ENCODE data around the gene SOWAHA.

Gene SOWAHA

DNA sequence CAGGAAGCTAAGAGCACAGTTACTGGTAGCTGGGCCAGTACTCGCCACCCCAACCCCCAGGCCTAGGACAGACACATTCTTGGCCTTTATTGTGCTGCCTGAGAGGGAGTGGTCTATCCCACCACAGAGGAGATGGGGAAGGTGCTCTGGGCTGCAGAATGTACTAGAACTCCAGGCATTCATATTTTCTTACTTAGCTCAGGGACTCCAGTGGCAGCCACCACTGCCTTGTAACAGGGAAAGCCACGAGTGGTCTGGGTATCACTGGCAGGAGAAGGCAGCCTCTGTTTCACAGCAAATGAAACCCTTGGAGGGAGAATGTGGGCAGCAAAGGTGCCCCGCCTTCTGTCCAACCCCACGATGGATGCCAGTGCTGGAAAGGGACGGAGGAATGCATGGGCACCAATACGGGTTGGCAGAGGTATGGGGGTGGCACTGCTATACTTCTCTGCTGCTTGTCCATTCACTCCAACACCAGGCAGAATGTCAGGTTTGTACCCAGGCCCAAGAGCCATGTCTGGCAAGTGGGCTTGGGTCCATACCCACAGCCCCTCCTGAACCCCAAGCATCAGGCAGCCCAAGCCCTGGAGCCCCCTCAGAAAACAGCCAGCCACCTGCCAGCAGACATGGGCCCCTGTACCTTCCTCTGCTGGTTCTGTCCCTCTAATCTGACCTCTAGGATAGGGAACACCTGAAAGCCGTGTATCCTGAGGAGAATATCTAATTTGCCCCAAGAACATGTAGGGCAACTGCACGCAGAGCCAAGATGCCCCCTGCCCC, 40.6 kb upstream of the SOWAHA start:
- Histone ChIP-seq H3K36me3 (ENCODE audit: control insufficient read depth, low read depth, low read length) (no peaks in the 10 kb centered on the region), H3K9me3 (ENCODE audit: control insufficient read depth, low read depth, low read length) (no peaks in the 10 kb centered on the region), H3K4me3 (ENCODE audit: low read length) (no peak overlapping the region), H3K27ac (ENCODE audit: low read length) (no peak overlapping the region), H3K4me1 (ENCODE audit: control insufficient read depth, low read depth, low read length) (peaks cover 22% of the 10 kb centered on the region), H3K9ac (ENCODE audit: low read length) (no peak overlapping the region), H3K27me3 (ENCODE audit: control insufficient read depth, insufficient read depth, low read length) (peaks cover 22% of the 10 kb centered on the region)

DNA sequence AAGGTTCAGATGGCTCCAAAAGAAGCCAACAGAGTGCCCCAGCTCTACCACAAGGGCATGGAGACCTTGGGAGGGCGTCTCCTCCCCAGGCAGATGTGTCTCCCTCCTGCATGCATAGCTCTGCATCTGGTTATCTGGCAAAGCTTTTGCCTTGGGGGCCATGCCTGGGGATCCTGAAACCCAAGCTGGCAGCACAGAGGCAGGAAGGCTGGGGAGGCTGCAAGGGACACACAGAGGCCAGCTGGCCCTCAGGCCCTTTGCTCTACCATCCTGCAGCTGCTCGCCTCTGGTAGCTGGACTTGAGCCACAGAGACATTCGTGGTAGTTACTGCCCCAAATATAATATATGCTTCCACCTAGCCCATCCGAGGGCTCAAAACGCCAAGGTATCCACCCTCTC, 40.0 kb upstream of the SOWAHA start:
- H3K27ac ChIP-seq (ENCODE audit: low read length) = no peak overlapping the region
- H3K27me3 ChIP-seq (ENCODE audit: control insufficient read depth, insufficient read depth, low read length) = peaks cover 29% of the 10 kb centered on the region
- H3K4me1 ChIP-seq (ENCODE audit: control insufficient read depth, low read depth, low read length) = peaks cover 22% of the 10 kb centered on the region
- H3K9ac ChIP-seq (ENCODE audit: low read length) = no peak overlapping the region
- no peaks in the 10 kb centered on the region for H3K9me3 ChIP-seq (ENCODE audit: control insufficient read depth, low read depth, low read length)
- H3K36me3 ChIP-seq (ENCODE audit: control insufficient read depth, low read depth, low read length) = no peaks in the 10 kb centered on the region
- no peak overlapping the region for H3K4me3 ChIP-seq (ENCODE audit: low read length)

DNA sequence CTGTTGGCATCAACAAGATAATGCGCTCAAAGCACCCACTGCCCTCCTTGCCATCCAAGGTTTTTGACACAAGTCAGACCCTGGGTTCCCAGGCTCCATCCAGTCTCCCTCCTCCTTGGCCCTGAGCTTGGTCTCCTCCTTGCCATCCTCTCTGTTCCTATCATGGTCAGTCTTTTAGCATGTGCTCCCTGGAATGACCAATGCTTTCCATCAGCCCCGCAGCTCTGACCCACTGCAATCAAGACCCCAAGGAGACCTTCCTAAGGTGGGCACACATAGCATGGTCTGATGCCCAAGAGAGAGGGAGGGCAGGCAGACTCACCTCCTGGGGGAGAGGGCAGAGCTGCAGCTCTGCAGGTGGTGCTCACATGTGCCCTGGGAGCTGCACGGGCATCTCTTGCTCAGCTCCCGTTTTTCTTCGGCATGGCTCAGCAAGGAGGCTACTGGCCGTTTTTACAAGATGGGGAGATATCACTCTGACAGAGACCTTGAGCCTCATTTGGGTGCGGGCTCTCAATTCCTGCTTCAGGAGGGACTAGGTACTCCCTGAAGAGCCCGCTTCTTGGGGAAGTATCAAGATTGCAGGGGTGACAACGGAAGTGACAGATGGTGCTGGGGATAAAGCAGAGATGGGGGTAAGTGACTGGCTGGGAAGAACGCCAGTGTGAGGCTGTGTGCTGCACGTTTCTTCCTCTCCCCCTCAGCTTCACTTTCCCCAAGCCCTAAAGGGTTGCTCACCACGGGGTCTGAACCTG, 39.3 kb upstream of the SOWAHA start:
- Histone ChIP-seq H3K4me3 (ENCODE audit: low read length) (no peak overlapping the region), H3K27me3 (ENCODE audit: control insufficient read depth, insufficient read depth, low read length) (peaks cover 35% of the 10 kb centered on the region), H3K9ac (ENCODE audit: low read length) (no peak overlapping the region)

DNA sequence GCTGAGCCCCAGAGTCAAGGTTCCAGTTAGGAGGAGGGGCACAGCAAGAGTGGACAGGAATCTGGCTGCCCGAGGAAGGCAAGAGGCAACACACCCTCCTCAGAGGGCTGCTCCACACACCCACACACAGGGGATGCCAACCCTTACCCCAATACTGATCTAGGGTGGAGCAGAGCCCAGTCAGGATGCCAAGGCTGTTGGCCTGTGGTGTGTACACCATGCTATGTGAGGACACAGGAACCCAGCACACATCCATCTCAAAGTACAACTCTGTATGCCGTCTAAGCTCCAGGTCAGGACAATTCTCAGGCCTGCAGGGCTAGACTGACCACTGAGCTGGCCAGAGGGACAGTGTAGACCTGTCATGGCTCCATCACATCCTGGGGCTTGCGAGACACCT, 38.7 kb upstream of the SOWAHA start:
- Histone ChIP-seq H3K9ac (ENCODE audit: low read length) (no peak overlapping the region), H3K4me3 (ENCODE audit: low read length) (no peak overlapping the region), H3K36me3 (ENCODE audit: control insufficient read depth, low read depth, low read length) (no peaks in the 10 kb centered on the region), H3K4me1 (ENCODE audit: control insufficient read depth, low read depth, low read length) (peaks cover 22% of the 10 kb centered on the region), H3K9me3 (ENCODE audit: control insufficient read depth, low read depth, low read length) (no peaks in the 10 kb centered on the region), H3K27ac (ENCODE audit: low read length) (no peak overlapping the region), H3K27me3 (ENCODE audit: control insufficient read depth, insufficient read depth, low read length) (peaks cover 42% of the 10 kb centered on the region)

More for the DNA sequence above, 39.3 kb upstream of the SOWAHA start:
- Histone ChIP-seq H3K27ac (ENCODE audit: low read length) (no peak overlapping the region), H3K36me3 (ENCODE audit: control insufficient read depth, low read depth, low read length) (no peaks in the 10 kb centered on the region), H3K4me1 (ENCODE audit: control insufficient read depth, low read depth, low read length) (peaks cover 22% of the 10 kb centered on the region), H3K9me3 (ENCODE audit: control insufficient read depth, low read depth, low read length) (no peaks in the 10 kb centered on the region)

DNA sequence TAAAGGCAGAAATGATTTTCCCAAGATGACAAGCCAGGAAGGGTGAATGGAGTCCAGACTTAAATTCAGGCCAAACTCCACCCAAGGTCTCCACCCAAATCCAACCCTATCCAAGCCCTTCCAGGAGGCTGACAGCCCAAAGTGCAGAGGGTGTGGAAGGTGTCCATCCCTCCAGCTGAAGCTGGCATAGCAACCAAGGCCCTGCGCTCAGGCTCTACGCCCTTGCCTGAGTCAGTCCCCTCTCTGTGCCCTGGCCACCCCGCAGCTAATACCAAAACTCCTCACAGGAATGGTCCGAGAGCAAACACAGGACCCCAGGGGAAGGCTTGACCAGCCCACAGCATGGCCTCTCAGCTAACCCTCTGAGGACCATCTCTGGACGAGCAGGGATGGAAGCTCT, 38.2 kb upstream of the SOWAHA start:
- Histone ChIP-seq H3K36me3 (ENCODE audit: control insufficient read depth, low read depth, low read length) (no peaks in the 10 kb centered on the region), H3K9ac (ENCODE audit: low read length) (no peak overlapping the region), H3K4me1 (ENCODE audit: control insufficient read depth, low read depth, low read length) (peaks cover 22% of the 10 kb centered on the region), H3K4me3 (ENCODE audit: low read length) (no peak overlapping the region), H3K27me3 (ENCODE audit: control insufficient read depth, insufficient read depth, low read length) (peaks cover 44% of the 10 kb centered on the region), H3K27ac (ENCODE audit: low read length) (no peak overlapping the region), H3K9me3 (ENCODE audit: control insufficient read depth, low read depth, low read length) (no peaks in the 10 kb centered on the region)

DNA sequence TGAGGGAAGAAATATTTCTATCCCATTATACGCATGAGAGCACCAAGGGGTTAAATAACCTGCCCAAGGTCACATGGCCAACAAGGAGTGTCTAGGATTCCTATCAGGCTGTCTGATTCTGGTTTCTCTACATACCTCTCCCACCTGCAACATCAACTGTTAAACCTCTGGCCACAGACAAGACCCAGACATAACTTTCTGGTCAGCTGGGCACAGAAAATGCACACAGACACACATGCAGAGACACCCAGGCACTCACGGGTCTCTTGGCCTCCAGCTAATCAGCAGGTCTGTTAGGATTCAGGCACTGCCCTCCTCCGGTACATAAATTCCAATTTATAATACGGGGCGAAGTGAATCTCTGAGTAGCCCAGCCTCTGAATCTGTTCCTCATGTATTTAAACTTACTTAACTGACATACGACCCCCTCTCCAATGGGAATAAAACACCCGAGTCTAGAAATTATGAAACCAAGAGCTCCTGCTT, 37.6 kb upstream of the SOWAHA start:
- no peak overlapping the region for H3K27ac ChIP-seq (ENCODE audit: low read length)
- H3K27me3 ChIP-seq (ENCODE audit: control insufficient read depth, insufficient read depth, low read length) = peaks cover 44% of the 10 kb centered on the region
- peaks cover 21% of the 10 kb centered on the region for H3K4me1 ChIP-seq (ENCODE audit: control insufficient read depth, low read depth, low read length)
- H3K9ac ChIP-seq (ENCODE audit: low read length) = no peak overlapping the region
- H3K4me3 ChIP-seq (ENCODE audit: low read length) = peak overlapping the region; percentile 57
- no peaks in the 10 kb centered on the region for H3K36me3 ChIP-seq (ENCODE audit: control insufficient read depth, low read depth, low read length)
- no peaks in the 10 kb centered on the region for H3K9me3 ChIP-seq (ENCODE audit: control insufficient read depth, low read depth, low read length)

DNA sequence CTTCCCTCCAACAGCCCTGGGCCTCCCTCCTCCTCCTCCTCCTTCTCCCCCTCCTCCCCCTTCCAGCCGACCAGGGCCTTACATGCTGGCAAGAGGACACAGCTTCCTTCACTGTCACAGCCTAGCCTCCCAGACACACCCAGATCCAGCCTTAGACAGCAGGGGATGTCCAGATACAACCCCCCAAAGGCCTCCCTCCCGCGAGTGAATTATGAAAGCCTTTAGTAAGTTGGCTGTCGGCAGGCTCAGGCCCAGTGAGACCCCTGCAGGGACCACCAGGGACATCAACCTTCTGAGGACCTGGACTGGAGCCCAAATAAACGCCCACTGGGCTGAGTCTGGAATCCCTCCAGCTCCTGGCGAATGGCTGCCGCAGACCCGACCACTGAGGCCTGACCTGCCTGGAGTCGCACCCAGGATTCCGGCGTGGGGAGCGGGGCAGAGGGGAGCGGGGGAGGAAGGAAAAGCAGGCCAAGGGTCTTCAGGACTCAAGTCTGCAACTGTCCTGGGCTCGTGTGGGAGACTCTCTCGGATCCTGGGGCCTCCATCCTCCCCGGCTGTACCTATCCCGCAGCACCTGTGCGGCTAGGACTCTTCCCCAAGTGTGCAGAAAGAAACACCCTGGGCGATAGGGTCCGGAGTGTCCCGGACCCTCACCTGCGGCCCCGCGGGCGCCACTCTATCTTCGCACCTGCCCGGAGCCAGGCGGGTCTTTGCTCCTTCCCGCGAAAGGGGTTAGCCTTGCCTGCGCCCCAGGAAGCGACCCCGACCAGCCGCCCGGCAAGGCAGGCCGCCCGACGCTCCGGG, 36.8 kb upstream of the SOWAHA start:
- H3K9ac ChIP-seq (ENCODE audit: low read length) = peak overlapping the region; percentile 22
- peaks cover 44% of the 10 kb centered on the region for H3K27me3 ChIP-seq (ENCODE audit: control insufficient read depth, insufficient read depth, low read length)
- H3K4me1 ChIP-seq (ENCODE audit: control insufficient read depth, low read depth, low read length) = peaks cover 15% of the 10 kb centered on the region

DNA sequence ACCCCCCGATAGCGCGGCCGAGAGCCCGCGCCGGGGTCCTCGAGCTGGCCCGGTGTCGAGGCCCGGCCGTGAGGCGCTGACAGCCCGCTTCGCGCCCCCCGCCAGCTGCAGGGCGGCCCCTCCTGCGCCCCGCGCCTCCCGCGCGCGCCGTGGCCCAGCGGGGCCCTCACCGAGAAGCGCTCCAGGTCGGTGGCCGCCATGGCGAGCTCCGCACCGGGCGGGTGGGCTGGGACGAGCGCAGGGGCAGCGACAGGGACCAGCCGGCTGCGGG, 36.2 kb upstream of the SOWAHA start:
- Histone ChIP-seq H3K4me1 (ENCODE audit: control insufficient read depth, low read depth, low read length) (peaks cover 13% of the 10 kb centered on the region), H3K9ac (ENCODE audit: low read length) (no peak overlapping the region), H3K36me3 (ENCODE audit: control insufficient read depth, low read depth, low read length) (no peaks in the 10 kb centered on the region), H3K27me3 (ENCODE audit: control insufficient read depth, insufficient read depth, low read length) (peaks cover 46% of the 10 kb centered on the region), H3K9me3 (ENCODE audit: control insufficient read depth, low read depth, low read length) (no peaks in the 10 kb centered on the region), H3K27ac (ENCODE audit: low read length) (no peak overlapping the region), H3K4me3 (ENCODE audit: low read length) (peak overlapping the region; percentile 57)

More for the DNA sequence above, 36.8 kb upstream of the SOWAHA start:
- Histone ChIP-seq H3K27ac (ENCODE audit: low read length) (no peak overlapping the region), H3K9me3 (ENCODE audit: control insufficient read depth, low read depth, low read length) (no peaks in the 10 kb centered on the region), H3K36me3 (ENCODE audit: control insufficient read depth, low read depth, low read length) (no peaks in the 10 kb centered on the region), H3K4me3 (ENCODE audit: low read length) (peak overlapping the region; percentile 57)

DNA sequence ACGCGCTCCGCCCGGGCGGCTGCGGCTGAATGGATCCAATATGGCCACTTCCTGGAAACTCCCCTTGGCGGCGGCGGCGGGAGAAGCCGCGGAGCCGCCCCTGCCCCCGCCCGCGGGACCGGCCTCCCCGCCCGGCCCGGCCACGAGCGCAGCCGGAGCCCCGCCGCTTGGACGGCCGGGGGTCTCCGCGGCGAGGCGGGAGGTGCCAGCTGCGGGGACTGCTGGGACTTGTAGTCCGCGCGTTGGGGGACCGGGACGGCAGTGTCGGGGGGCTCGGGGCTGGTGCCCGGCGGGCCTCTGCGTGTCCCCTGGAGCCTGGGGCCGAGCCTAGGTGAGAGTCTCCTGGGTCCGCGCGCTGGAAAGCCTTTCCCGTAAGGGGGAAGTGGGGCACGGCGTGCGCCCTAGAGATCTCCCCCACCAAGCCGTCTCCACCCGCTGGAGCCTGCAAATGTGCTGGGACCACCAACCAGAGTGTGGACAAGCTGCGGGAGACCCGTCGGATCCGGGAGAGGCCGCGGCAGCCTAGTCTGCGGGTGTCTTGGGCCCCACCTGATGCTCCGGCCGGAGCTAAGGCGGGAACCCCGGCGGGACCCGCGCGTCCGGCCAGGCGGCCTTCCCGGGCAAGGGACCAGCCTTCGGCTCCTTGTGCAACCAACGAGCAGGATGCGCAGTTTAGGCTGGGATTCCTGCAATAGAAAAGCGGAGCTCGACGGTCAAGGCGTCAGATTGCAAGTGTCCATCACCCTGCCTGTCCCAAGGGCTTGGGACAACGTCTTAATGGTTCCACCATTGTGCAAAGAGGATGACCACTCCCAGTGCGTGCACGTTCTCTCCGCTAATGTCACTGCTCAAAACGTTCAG, 35.7 kb upstream of the SOWAHA start, which contains the start of gene SEPTIN8:
TSS of gene SEPTIN8 (minus strand) at position 31 of the 861 bp plus-strand sequence. CDS start 102 bp downstream, outside the sequence.
- Histone ChIP-seq H3K9ac (ENCODE audit: low read length) (peak within 1 kb of the TSS; percentile 22), H3K4me1 (ENCODE audit: control insufficient read depth, low read depth, low read length) (peaks cover 10% of the 10 kb centered on the region), H3K9me3 (ENCODE audit: control insufficient read depth, low read depth, low read length) (no peaks in the 10 kb centered on the region), H3K36me3 (ENCODE audit: control insufficient read depth, low read depth, low read length) (no peaks in the 10 kb centered on the region), H3K27ac (ENCODE audit: low read length) (no peak within 1 kb of the TSS), H3K4me3 (ENCODE audit: low read length) (peak within 1 kb of the TSS; percentile 76), H3K27me3 (ENCODE audit: control insufficient read depth, insufficient read depth, low read length) (peaks cover 50% of the 10 kb centered on the region)

DNA sequence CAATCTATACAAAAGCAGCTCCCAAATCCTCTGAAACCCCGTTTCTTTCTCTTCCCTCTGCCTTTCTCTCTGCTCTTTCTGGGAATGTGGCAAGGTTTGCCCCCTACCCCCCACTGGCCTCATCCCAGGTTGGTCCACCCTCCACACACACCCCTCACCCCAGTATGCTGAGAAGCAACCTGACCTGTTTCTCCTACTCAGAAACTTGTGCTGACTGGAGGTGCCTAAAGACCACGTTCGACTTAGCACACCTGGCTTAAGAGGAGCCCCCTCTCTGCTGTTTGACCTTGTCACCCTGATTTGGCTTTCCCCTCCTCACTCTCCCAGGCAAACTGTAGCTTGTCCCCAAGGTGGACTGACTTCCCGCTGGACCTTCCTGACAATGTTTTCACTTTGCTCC, 35.0 kb upstream of the SOWAHA start:
- Histone ChIP-seq H3K9ac (ENCODE audit: low read length) (no peak overlapping the region), H3K4me3 (ENCODE audit: low read length) (peak overlapping the region; percentile 76), H3K9me3 (ENCODE audit: control insufficient read depth, low read depth, low read length) (no peaks in the 10 kb centered on the region), H3K27me3 (ENCODE audit: control insufficient read depth, insufficient read depth, low read length) (peaks cover 50% of the 10 kb centered on the region), H3K27ac (ENCODE audit: low read length) (no peak overlapping the region), H3K4me1 (ENCODE audit: control insufficient read depth, low read depth, low read length) (peaks cover 10% of the 10 kb centered on the region), H3K36me3 (ENCODE audit: control insufficient read depth, low read depth, low read length) (no peaks in the 10 kb centered on the region)
